ENCODE results near the gene NPLOC4.

GRCh38 chr17:81609541-81610311, 27.2 kb downstream of the NPLOC4 start:
- TF ChIP-seq CTCF (IDR thresholded peaks at IDR 0.05) (no peak), POLR2A (IDR thresholded peaks at IDR 0.05) (peak in 1 of 2 donors; percentile 7)
